GM12878 (cell line): ENCODE data around the gene NPR2. TPM values are rescaled to one million over a fixed set of nuclear protein-coding genes. Genes with fewer than 3 reads are reported as not detected.
A peak's percentile ranks its signal among the peaks of the same experiment; 100 is the strongest.

ENCODE experiments used
- ATF7 ChIP-seq: fragments of 450-650 bp; IDR thresholded peaks from 2 replicates; pipeline ENCODE4 v1.6.1; 2016; ENCODE audit warnings: low read depth, mild to moderate bottlenecking
- BHLHE40 ChIP-seq, 2 experiments: fragments of 450-650 bp in 1 of 2; IDR thresholded peaks; 2 replicates each; pipeline ENCODE4 v1.6.1; 2011 to 2017; ENCODE audit warnings: low read depth in 2 of 2, borderline replicate concordance in 1 of 2, improper control_type of control experiment in 1 of 2, low read length in 1 of 2, mild to moderate bottlenecking in 1 of 2
- CHD1 ChIP-seq: IDR thresholded peaks from 2 replicates; pipeline ENCODE4 v1.6.1; 2012; ENCODE audit warnings: low read depth, low read length, improper control_type of control experiment
- DPF2 ChIP-seq: fragments of 450-650 bp; IDR thresholded peaks from 2 replicates; pipeline ENCODE4 v1.6.1; 2017; ENCODE audit warnings: mild to moderate bottlenecking
- EED ChIP-seq: sonication (generic); IDR thresholded peaks from 2 replicates; pipeline ENCODE4 v1.6.1; 2016; ENCODE audit warnings: antibody characterized with exemption, low read depth
- GATAD2B ChIP-seq: fragments of 450-650 bp; conservative IDR thresholded peaks from 2 replicates; pipeline ENCODE4 v1.6.1; 2017; ENCODE audit warnings: low read depth, mild to moderate bottlenecking, moderate library complexity
- HDGF ChIP-seq: fragments of 450-650 bp; IDR thresholded peaks from 2 replicates; pipeline ENCODE4 v1.6.1; 2016; ENCODE audit warnings: antibody characterized with exemption
- IKZF2 ChIP-seq, 2 experiments: fragments of 450-650 bp; IDR thresholded peaks; 2 replicates each; pipeline ENCODE4 v1.6.1; 2017; ENCODE audit warnings: mild to moderate bottlenecking in 2 of 2, moderate library complexity in 2 of 2
- MAX ChIP-seq: IDR thresholded peaks from 2 replicates; pipeline ENCODE4 v1.6.1; 2012; ENCODE audit warnings: low read depth, low read length, improper control_type of control experiment
- MEF2B ChIP-seq: fragments of 450-650 bp; IDR thresholded peaks from 2 replicates; pipeline ENCODE4 v1.6.1; 2018; ENCODE audit warnings: mild to moderate bottlenecking, moderate library complexity; ENCODE audit not compliant: partially characterized antibody, poor library complexity, severe bottlenecking
- NR2F1 ChIP-seq: fragments of 450-650 bp; conservative IDR thresholded peaks from 2 replicates; pipeline ENCODE4 v1.6.1; 2017; ENCODE audit warnings: mild to moderate bottlenecking
- PAX5 ChIP-seq: IDR thresholded peaks from 2 replicates; pipeline ENCODE4 v1.6.1; 2011; ENCODE audit warnings: low read depth, low read length, borderline replicate concordance
- POU2F2 ChIP-seq: IDR thresholded peaks from 3 replicates; pipeline ENCODE4 v1.6.1; 2011; ENCODE audit warnings: low read depth, mild to moderate bottlenecking, low read length, borderline replicate concordance
- RB1 ChIP-seq: fragments of 450-650 bp; formaldehyde crosslinking; IDR thresholded peaks from 2 replicates; pipeline ENCODE4 v1.6.1; 2017; ENCODE audit warnings: mild to moderate bottlenecking, borderline replicate concordance
- RCOR1 ChIP-seq: conservative IDR thresholded peaks from 2 replicates; pipeline ENCODE4 v1.6.1; 2012; ENCODE audit warnings: low read depth, low read length, improper control_type of control experiment
- RELA ChIP-seq: fragments of 450-650 bp; IDR thresholded peaks from 2 replicates; pipeline ENCODE4 v1.8.0; 2014; ENCODE audit warnings: borderline replicate concordance; ENCODE audit not compliant: partially characterized antibody
- SIN3A ChIP-seq: IDR thresholded peaks from 2 replicates; pipeline ENCODE4 v1.6.1; 2012; ENCODE audit warnings: low read depth, low read length, improper control_type of control experiment
- SMAD1 ChIP-seq: fragments of 450-650 bp; IDR thresholded peaks from 2 replicates; pipeline ENCODE4 v1.6.1; 2018; ENCODE audit warnings: mild to moderate bottlenecking, low read depth; ENCODE audit not compliant: partially characterized antibody
- SMARCA5 ChIP-seq: fragments of 450-650 bp; IDR thresholded peaks from 2 replicates; pipeline ENCODE4 v1.6.1; 2017; ENCODE audit warnings: mild to moderate bottlenecking
- SRF ChIP-seq, 2 experiments: IDR thresholded peaks; 2 replicates each; pipeline ENCODE4 v1.6.1; 2011; ENCODE audit warnings: low read depth in 2 of 2, low read length in 2 of 2, mild to moderate bottlenecking in 1 of 2, moderate library complexity in 1 of 2
- TARDBP ChIP-seq: IDR thresholded peaks from 2 replicates; pipeline ENCODE4 v1.6.1; 2016; ENCODE audit warnings: borderline replicate concordance
- TCF12 ChIP-seq: IDR thresholded peaks from 2 replicates; pipeline ENCODE4 v1.6.1; 2011; ENCODE audit warnings: low read depth, mild to moderate bottlenecking, low read length
- TCF7 ChIP-seq: IDR thresholded peaks from 2 replicates; pipeline ENCODE4 v1.6.1; 2014; ENCODE audit warnings: antibody characterized with exemption, borderline replicate concordance
- ZBED1 ChIP-seq: IDR thresholded peaks from 2 replicates; pipeline ENCODE4 v1.6.1; 2016; ENCODE audit warnings: borderline replicate concordance
- ZNF217 ChIP-seq: fragments of 450-650 bp; IDR thresholded peaks from 2 replicates; pipeline ENCODE4 v1.6.1; 2017; ENCODE audit warnings: antibody characterized with exemption, mild to moderate bottlenecking
- ZSCAN29 ChIP-seq: fragments of 450-650 bp; IDR thresholded peaks from 2 replicates; pipeline ENCODE4 v1.6.1; 2017; ENCODE audit warnings: mild to moderate bottlenecking, moderate library complexity
- polyA plus RNA-seq, 11 experiments: library from polyadenylated mRNA; depleted of rRNA in 4 of 11; unstranded in 6 of 11; stranded (reverse) in 5 of 11; fragments of >200 nt; fragmentation: Nextera tagmentation in 4 of 11; fragmentation: Illumina TruSeq in 1 of 11; extraction: Ambion mirVana in 4 of 11; extraction: Trizol in 1 of 11; gene quantifications; 1 replicate in 1 of 11; 2 replicates in 10 of 11; pipeline versions ENCODE4 v1.2.1 to v1.2.3, GENCODE V29; 2011 to 2016; ENCODE audit warnings: inconsistent platforms in 2 of 11, missing spikeins in 2 of 11, low read depth in 1 of 11
- total RNA-seq, 4 experiments: library from RNA; depleted of rRNA in 3 of 4; stranded (reverse); fragments of >200 nt in 3 of 4; fragmentation: Illumina TruSeq in 1 of 4; extraction: Trizol in 1 of 4; gene quantifications; 2 replicates each; pipeline versions ENCODE4 v1.2.1 to v1.2.3, GENCODE V29; 2013 to 2021
- TF ChIP-seq, protein P1 (sequence below): fragments of 450-650 bp; conservative IDR thresholded peaks from 2 replicates; pipeline ENCODE4 v1.6.1; 2017; ENCODE audit warnings: mild to moderate bottlenecking, moderate library complexity
- TF ChIP-seq, protein P2 (sequence below): fragments of 450-650 bp; IDR thresholded peaks from 2 replicates; pipeline ENCODE4 v1.6.1; 2016; ENCODE audit warnings: mild to moderate bottlenecking
- TF ChIP-seq, protein P3 (sequence below): fragments of 450-650 bp; IDR thresholded peaks from 2 replicates; pipeline ENCODE4 v1.6.1; 2014; ENCODE audit warnings: mild to moderate bottlenecking

Gene NPR2
- total and polyA plus RNA-seq, 10 of the 15 experiments (the other 5 are each of a cell fraction or from before 2014, with no cell fraction given) = 2.0 to 20.9 (median 6.8) TPM

DNA sequence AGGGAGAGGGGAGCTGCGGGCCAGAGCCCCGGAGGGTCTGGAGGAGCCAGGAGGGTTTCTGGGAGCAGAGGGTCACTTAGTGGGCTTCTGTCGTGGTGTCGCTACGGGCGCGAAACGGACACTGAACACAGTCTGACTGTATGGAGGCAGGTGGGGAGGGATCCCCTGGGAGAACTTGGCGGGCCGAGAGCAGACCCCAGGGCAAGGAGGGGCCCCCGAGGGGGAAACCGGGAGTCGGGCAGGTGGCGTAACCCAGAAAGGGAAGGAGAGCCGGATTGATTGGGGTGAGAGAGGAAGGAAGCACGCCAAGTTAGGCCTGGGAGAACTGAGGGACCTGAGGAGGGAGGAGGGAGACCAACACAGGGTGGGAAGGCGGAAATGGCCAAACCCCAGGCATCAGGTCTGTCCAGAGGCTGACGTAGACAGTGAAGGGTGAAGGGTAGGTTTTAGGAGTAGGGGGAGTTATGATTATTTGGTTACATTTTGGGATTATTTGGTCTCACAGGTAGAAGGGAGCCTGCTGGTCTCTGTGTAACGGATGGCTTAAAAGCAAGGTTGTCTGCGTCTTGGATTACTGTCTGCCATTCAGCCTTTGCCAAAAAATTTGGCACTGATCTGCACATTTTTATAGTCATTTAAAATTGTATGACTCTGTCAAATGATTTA lies 34.0 kb upstream of the NPR2 start (continued):
- TF ChIP-seq, protein P1, sequence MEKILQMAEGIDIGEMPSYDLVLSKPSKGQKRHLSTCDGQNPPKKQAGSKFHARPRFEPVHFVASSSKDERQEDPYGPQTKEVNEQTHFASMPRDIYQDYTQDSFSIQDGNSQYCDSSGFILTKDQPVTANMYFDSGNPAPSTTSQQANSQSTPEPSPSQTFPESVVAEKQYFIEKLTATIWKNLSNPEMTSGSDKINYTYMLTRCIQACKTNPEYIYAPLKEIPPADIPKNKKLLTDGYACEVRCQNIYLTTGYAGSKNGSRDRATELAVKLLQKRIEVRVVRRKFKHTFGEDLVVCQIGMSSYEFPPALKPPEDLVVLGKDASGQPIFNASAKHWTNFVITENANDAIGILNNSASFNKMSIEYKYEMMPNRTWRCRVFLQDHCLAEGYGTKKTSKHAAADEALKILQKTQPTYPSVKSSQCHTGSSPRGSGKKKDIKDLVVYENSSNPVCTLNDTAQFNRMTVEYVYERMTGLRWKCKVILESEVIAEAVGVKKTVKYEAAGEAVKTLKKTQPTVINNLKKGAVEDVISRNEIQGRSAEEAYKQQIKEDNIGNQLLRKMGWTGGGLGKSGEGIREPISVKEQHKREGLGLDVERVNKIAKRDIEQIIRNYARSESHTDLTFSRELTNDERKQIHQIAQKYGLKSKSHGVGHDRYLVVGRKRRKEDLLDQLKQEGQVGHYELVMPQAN = 0 out of 2 replicates have a peak, but pooled peaks have one; percentile 13
- TF ChIP-seq BHLHE40 (IDR thresholded peaks at IDR 0.05; ENCODE audit: borderline replicate concordance in 1 of 2, low read depth in 2 of 2, low read length in 1 of 2) (no peak; a peak in 1 of 4 replicates), NR2F1 (peak; percentile 73; the same call in 1 of the 2 replicates), ZNF217 (0 out of 2 replicates have a peak, but pooled peaks have one; percentile 5), TARDBP (no peak), MAX (0 out of 2 replicates have a peak, but pooled peaks have one; percentile 4), ZSCAN29 (no peak), SMARCA5 (peak; percentile 31; the same call in 1 of the 2 replicates), IKZF2 (IDR thresholded peaks at IDR 0.05) (peak; percentile 84 to 85), POU2F2 (peak; percentile 21; the same call in 1 of the 3 replicates), PAX5 (peak; percentile 39; the same call in 1 of the 2 replicates), HDGF (peak; percentile 72), DPF2 (peak; percentile 88), RELA (peak; percentile 47), SRF (IDR thresholded peaks at IDR 0.05; ENCODE audit: low read depth in 2 of 2, low read length in 2 of 2) (peak; percentile 70 to 77), GATAD2B (peak; percentile 63), RB1 (peak; percentile 49; the same call in 1 of the 2 replicates), ZBED1 (no peak), RCOR1 (no peak), CHD1 (no peak), TCF7 (no peak), TCF12 (peak; percentile 66; the same call in 1 of the 2 replicates), SIN3A (0 out of 2 replicates have a peak, but pooled peaks have one; percentile 33), MEF2B (peak; percentile 94), EED (peak; percentile 93), SMAD1 (no peak), ATF7 (peak; percentile 57)
- TF ChIP-seq, protein P2, sequence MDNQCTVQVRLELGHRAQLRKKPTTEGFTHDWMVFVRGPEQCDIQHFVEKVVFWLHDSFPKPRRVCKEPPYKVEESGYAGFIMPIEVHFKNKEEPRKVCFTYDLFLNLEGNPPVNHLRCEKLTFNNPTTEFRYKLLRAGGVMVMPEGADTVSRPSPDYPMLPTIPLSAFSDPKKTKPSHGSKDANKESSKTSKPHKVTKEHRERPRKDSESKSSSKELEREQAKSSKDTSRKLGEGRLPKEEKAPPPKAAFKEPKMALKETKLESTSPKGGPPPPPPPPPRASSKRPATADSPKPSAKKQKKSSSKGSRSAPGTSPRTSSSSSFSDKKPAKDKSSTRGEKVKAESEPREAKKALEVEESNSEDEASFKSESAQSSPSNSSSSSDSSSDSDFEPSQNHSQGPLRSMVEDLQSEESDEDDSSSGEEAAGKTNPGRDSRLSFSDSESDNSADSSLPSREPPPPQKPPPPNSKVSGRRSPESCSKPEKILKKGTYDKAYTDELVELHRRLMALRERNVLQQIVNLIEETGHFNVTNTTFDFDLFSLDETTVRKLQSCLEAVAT = peak; percentile 70; the same call in 1 of the 2 replicates
- TF ChIP-seq, protein P3, sequence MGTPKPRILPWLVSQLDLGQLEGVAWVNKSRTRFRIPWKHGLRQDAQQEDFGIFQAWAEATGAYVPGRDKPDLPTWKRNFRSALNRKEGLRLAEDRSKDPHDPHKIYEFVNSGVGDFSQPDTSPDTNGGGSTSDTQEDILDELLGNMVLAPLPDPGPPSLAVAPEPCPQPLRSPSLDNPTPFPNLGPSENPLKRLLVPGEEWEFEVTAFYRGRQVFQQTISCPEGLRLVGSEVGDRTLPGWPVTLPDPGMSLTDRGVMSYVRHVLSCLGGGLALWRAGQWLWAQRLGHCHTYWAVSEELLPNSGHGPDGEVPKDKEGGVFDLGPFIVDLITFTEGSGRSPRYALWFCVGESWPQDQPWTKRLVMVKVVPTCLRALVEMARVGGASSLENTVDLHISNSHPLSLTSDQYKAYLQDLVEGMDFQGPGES = no peak
